Endothelial cell of umbilical vein (primary cell): Measurements from ENCODE around the gene KIF26B. TPM values are rescaled to one million over a fixed set of nuclear protein-coding genes. Genes with fewer than 3 reads are reported as not detected.

Experiments
- BruUV-seq: library from RNA; stranded (reverse); fragments of 400-500 nt; replicated peaks from 2 replicates; lab custom pipeline; 2021; lab: Mats Ljungman, UMichigan
- CTCF ChIA-PET: fragments of 300-600, 350-600 bp; sonication (Branson Sonifier 250); formaldehyde crosslinking; loops from one replicate; lab custom pipeline; 2021; ENCODE audit warnings: antibody characterized with exemption, inconsistent platforms; lab: Charles Lee
- POLR2A ChIA-PET: fragments of 300-600, 350-600 bp; sonication (Branson Sonifier 250); formaldehyde crosslinking; loops from one replicate; lab custom pipeline; 2021; ENCODE audit warnings: antibody characterized with exemption, inconsistent platforms; lab: Charles Lee
- DNase-seq: peaks from one replicate; pipeline ENCODE4 v3.0.0-alpha.2; 2011; ENCODE audit warnings: low read depth, low spot score
- FAIRE-seq: peaks from 2 replicates; lab custom pipeline; 2011; peaks lifted over from hg19 to GRCh38; lab: Jason Lieb, UNC
- H2AFZ ChIP-seq: 2 replicates; pipeline ENCODE4 v1.6.0; 2012; ENCODE audit warnings: low read depth, low read length, control low read depth, inconsistent platforms
- H3K27ac ChIP-seq: 2 replicates; pipeline ENCODE4 v1.5.1; 2011; ENCODE audit warnings: low read depth, mild to moderate bottlenecking, control low read depth, low read length, moderate library complexity; ENCODE audit not compliant: insufficient read depth
- H3K27me3 ChIP-seq, 2 experiments: 2 replicates each; pipeline versions ENCODE4 v1.6.0 to v1.6.1; 2011; ENCODE audit warnings: low read length in 2 of 2, mixed read lengths in 1 of 2; ENCODE audit not compliant: control insufficient read depth in 2 of 2, insufficient read depth in 2 of 2
- H3K36me3 ChIP-seq, 2 experiments: 2 replicates in 1 of 2; 3 replicates in 1 of 2; pipeline ENCODE4 v1.5.1; 2011; ENCODE audit warnings: low read length in 2 of 2, mild to moderate bottlenecking in 1 of 2, moderate library complexity in 1 of 2; ENCODE audit not compliant: control insufficient read depth in 2 of 2, insufficient read depth in 2 of 2; ENCODE audit errors: extremely low read depth in 1 of 2
- H3K4me1 ChIP-seq: 3 replicates; pipeline ENCODE4 v1.5.1; 2011; ENCODE audit warnings: mild to moderate bottlenecking, low read length; ENCODE audit not compliant: control insufficient read depth, insufficient read depth; ENCODE audit errors: extremely low read depth
- H3K4me2 ChIP-seq: 2 replicates; pipeline ENCODE4 v1.6.1; 2011; ENCODE audit warnings: low read length, control low read depth, mixed read lengths; ENCODE audit not compliant: insufficient read depth
- H3K4me3 ChIP-seq, 3 experiments: fragments of 200-600 bp in 1 of 3; sonication (generic), shearing (Covaris generic) in 1 of 3; replicated peaks in 1 of 3; 2 replicates each; pipeline ENCODE4 v1.5.1; 2011 to 2016; ENCODE audit warnings: control low read depth in 3 of 3, low read length in 3 of 3, mild to moderate bottlenecking in 2 of 3, inconsistent platforms in 1 of 3, low read depth in 1 of 3, moderate library complexity in 1 of 3; ENCODE audit not compliant: insufficient read depth in 1 of 3
- H3K79me2 ChIP-seq: 2 replicates; pipeline ENCODE4 v1.6.0; 2012; ENCODE audit warnings: low read length, inconsistent platforms; ENCODE audit not compliant: control insufficient read depth, insufficient read depth
- H3K9ac ChIP-seq: replicated peaks from 2 replicates; pipeline ENCODE3; 2011; ENCODE audit warnings: low read length, control low read depth; ENCODE audit not compliant: insufficient read depth; ENCODE audit errors: extremely low read depth
- H3K9me1 ChIP-seq: replicated peaks from 3 replicates; pipeline ENCODE4 v1.6.0; 2011; ENCODE audit warnings: mild to moderate bottlenecking, low read length; ENCODE audit not compliant: control insufficient read depth, insufficient read depth; ENCODE audit errors: extremely low read depth
- H3K9me3 ChIP-seq: replicated peaks from 2 replicates; pipeline ENCODE4 v1.5.1; 2012; ENCODE audit warnings: low read length, inconsistent platforms; ENCODE audit not compliant: control insufficient read depth, insufficient read depth
- H4K20me1 ChIP-seq: replicated peaks from 2 replicates; pipeline ENCODE3; 2011; ENCODE audit warnings: mild to moderate bottlenecking, low read length; ENCODE audit not compliant: control insufficient read depth, insufficient read depth; ENCODE audit errors: extremely low read depth
- EZH2 ChIP-seq: IDR thresholded peaks from 2 replicates; pipeline ENCODE4 v1.6.1; 2012; ENCODE audit warnings: borderline replicate concordance, low read depth, mild to moderate bottlenecking, moderate library complexity, low read length, inconsistent platforms; ENCODE audit not compliant: severe bottlenecking
- FOS ChIP-seq: IDR thresholded peaks from 2 replicates; pipeline ENCODE4 v1.6.1; 2011; ENCODE audit warnings: mild to moderate bottlenecking, low read length, moderate library complexity, borderline replicate concordance; ENCODE audit not compliant: insufficient read depth
- GATA2 ChIP-seq: IDR thresholded peaks from 2 replicates; pipeline ENCODE4 v1.7.0; 2011; ENCODE audit warnings: low read depth, mild to moderate bottlenecking, moderate library complexity, mixed read lengths, low read length; ENCODE audit not compliant: insufficient read length, insufficient read depth
- JUN ChIP-seq: IDR thresholded peaks from 2 replicates; pipeline ENCODE4 v1.6.1; 2011; ENCODE audit warnings: borderline replicate concordance, low read depth; ENCODE audit not compliant: insufficient read length, insufficient read depth
- MYC ChIP-seq: IDR thresholded peaks from one replicate; pipeline ENCODE4 v1.6.1; 2011; ENCODE audit warnings: mild to moderate bottlenecking, low read depth, low read length
- POLR2A ChIP-seq: IDR thresholded peaks from 2 replicates; pipeline ENCODE4 v1.6.1; 2012; ENCODE audit warnings: low read depth, mild to moderate bottlenecking, control low read depth, low read length
- POLR2AphosphoS5 ChIP-seq: IDR thresholded peaks from 2 replicates; pipeline ENCODE4 v1.6.1; 2012; ENCODE audit warnings: low read depth, mild to moderate bottlenecking, control low read depth, low read length, moderate library complexity; ENCODE audit not compliant: insufficient read depth
- dilution Hi-C: fragments of 300-500 bp; cut with MboI; formaldehyde crosslinking; loops from one replicate; pipeline ENCODE4 v1.15.0; 2019; ENCODE audit warnings: low sequenced_read_pairs; ENCODE audit not compliant: extremely low pct_ligation_motif_present
- intact Hi-C: fragments of 100-400 bp; cut with micrococcal nuclease; formaldehyde crosslinking; loops from one replicate; pipeline ENCODE4 v1.10.0; 2022
- polyA plus RNA-seq, 4 experiments: library from polyadenylated mRNA; depleted of rRNA in 3 of 4; stranded (reverse) in 3 of 4; unstranded in 1 of 4; fragments of >200 nt; gene quantifications; 2 replicates each; pipeline versions ENCODE4 v1.2.1 to v1.2.3, GENCODE V29; 2011 to 2012; ENCODE audit warnings: missing spikeins in 1 of 4
- total RNA-seq: library from RNA; stranded (reverse); gene quantifications from 2 replicates; pipeline ENCODE4 v1.2.3, GENCODE V29; 2021
- TF ChIP-seq, protein P1 (sequence below), 2 donors: IDR thresholded peaks; 1 replicate in 1 of 2; 2 replicates in 1 of 2; pipeline ENCODE4 v1.5.1; 2011; ENCODE audit warnings: low read length in 2 of 2, mild to moderate bottlenecking in 2 of 2, moderate library complexity in 2 of 2, control low read depth in 1 of 2, inconsistent platforms in 1 of 2, low read depth in 1 of 2; ENCODE audit not compliant: insufficient read depth in 1 of 2; ENCODE audit errors: extremely low read depth in 1 of 2
- TF ChIP-seq, protein P2 (sequence below): IDR thresholded peaks from 2 replicates; pipeline ENCODE4 v1.6.1; 2011; ENCODE audit not compliant: insufficient read depth, insufficient read length

The KIF26B gene
- total and polyA plus RNA-seq, 2 donors (not counting 3 experiments of a cell fraction or from before 2014, with no cell fraction given): 0.04 to 0.49 TPM

DNA sequence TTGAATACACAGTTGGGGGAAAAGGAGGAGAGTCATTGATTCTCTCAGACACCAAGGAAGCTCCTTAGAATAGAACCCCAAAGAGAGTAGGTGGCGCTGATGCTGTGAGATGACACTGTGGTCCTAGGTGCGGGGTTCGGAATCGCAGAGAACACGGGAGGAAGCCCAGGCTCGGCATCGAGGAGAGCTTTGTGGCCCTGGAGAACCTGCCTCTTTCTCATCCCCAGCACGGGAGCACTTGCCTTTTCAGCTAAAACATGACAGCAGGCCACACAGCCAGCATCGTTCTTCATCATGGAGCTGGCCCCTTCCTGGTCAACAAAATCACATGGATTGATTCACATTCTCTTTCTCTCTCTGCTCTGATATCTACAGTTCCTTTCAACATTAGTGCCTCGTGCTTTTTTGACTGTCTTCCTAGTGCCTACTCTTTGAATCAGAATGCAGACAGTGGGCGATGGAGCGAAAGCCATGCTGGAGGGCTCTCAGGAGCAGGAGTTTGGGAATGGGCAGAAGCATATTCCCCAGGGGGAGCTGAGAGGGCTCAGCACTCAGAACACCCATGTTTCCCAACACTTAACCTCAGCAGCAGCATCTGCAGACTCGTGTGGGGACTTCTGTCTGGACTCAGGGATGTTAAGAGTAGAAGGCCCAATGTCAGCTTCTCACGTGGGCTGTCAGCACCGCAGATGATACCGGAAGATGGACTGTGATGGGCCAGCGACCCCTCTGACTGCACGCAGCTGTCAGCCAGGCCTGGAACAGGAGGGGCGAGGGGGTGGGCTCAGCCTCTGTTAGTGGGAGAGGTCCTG is 539.4 kb downstream of the KIF26B start:
- H3K9ac ChIP-seq: no peak overlapping the region
- no peaks in the 10 kb centered on the region for H4K20me1 ChIP-seq
- H3K4me2 ChIP-seq: no peak overlapping the region
- DNase-seq (no peak), FAIRE-seq (no peak)
- no peak overlapping the region for H3K27ac ChIP-seq
- no peaks in the 10 kb centered on the region for H3K9me3 ChIP-seq
- H2AFZ ChIP-seq: no peak overlapping the region
- H3K79me2 ChIP-seq: no peaks in the 10 kb centered on the region
- H3K9me1 ChIP-seq: no peaks in the 10 kb centered on the region
- dilution Hi-C loops: no loop called here
- POLR2A ChIA-PET: no interaction called here
- intact Hi-C loops: no loop called here
- H3K27me3 ChIP-seq: no peaks in the 10 kb centered on the region
- no peaks in the 10 kb centered on the region for H3K4me1 ChIP-seq
- TF ChIP-seq EZH2 (no peak), POLR2A (no peak), POLR2AphosphoS5 (no peak), JUN (no peak), MYC (no peak), GATA2 (no peak), FOS (no peak)
- TF ChIP-seq, protein P1, sequence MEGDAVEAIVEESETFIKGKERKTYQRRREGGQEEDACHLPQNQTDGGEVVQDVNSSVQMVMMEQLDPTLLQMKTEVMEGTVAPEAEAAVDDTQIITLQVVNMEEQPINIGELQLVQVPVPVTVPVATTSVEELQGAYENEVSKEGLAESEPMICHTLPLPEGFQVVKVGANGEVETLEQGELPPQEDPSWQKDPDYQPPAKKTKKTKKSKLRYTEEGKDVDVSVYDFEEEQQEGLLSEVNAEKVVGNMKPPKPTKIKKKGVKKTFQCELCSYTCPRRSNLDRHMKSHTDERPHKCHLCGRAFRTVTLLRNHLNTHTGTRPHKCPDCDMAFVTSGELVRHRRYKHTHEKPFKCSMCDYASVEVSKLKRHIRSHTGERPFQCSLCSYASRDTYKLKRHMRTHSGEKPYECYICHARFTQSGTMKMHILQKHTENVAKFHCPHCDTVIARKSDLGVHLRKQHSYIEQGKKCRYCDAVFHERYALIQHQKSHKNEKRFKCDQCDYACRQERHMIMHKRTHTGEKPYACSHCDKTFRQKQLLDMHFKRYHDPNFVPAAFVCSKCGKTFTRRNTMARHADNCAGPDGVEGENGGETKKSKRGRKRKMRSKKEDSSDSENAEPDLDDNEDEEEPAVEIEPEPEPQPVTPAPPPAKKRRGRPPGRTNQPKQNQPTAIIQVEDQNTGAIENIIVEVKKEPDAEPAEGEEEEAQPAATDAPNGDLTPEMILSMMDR (IDR thresholded peaks at IDR 0.05; ENCODE audit: extremely low read depth in 1 of 2, insufficient read depth in 1 of 2, low read depth in 1 of 2, low read length in 2 of 2): no peak
- TF ChIP-seq, protein P2, sequence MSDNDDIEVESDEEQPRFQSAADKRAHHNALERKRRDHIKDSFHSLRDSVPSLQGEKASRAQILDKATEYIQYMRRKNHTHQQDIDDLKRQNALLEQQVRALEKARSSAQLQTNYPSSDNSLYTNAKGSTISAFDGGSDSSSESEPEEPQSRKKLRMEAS: no peak
- no peaks in the 10 kb centered on the region for H3K36me3 ChIP-seq
- no TSS peak for BruUV-seq
- H3K4me3 ChIP-seq: no peak overlapping the region
- CTCF ChIA-PET: no interaction called here
